Stimulated activated naive B cell treated with anti-CD40 and anti-IgM and Interleukin-4, amounts not matched to agents 10 μg/mL and 1 μg/mL and 100 μg/mL, for 72 hours (primary cell): Measurements from ENCODE around the gene B3GAT1.

ENCODE experiments used
- ATAC-seq, 2 donors: fragments of 150-1000 bp; cut with Tn5 transposase; replicated peaks; 2 replicates each; pipeline ENCODE4 v1.10.0; 2021; ENCODE audit warnings: moderate library complexity in 1 of 2
- DNase-seq: peaks from one replicate; pipeline ENCODE4 v3.0.0; 2021
- H3K27ac Mint-ChIP-seq: one replicate; pipeline ENCODE4 v1.8.0; 2022; ENCODE audit warnings: mild to moderate bottlenecking, mixed read lengths
- H3K27me3 Mint-ChIP-seq, 2 donors: one replicate each; pipeline ENCODE4 v1.8.0; 2022; ENCODE audit warnings: mixed read lengths in 2 of 2
- H3K36me3 Mint-ChIP-seq, 2 donors: one replicate each; pipeline ENCODE4 v1.8.0; 2022; ENCODE audit warnings: mixed read lengths in 2 of 2, mild to moderate bottlenecking in 1 of 2
- H3K4me1 Mint-ChIP-seq, 2 donors: one replicate each; pipeline ENCODE4 v1.8.0; 2022; ENCODE audit warnings: mixed read lengths in 2 of 2, mild to moderate bottlenecking in 1 of 2
- H3K4me3 Mint-ChIP-seq, 2 donors: one replicate each; pipeline ENCODE4 v1.8.0; 2022; ENCODE audit warnings: mild to moderate bottlenecking in 2 of 2, mixed read lengths in 2 of 2, moderate library complexity in 1 of 2
- H3K9me3 Mint-ChIP-seq, 2 donors: one replicate each; pipeline ENCODE4 v1.8.0; 2022; ENCODE audit warnings: mixed read lengths in 2 of 2, mild to moderate bottlenecking in 1 of 2

Gene B3GAT1

DNA sequence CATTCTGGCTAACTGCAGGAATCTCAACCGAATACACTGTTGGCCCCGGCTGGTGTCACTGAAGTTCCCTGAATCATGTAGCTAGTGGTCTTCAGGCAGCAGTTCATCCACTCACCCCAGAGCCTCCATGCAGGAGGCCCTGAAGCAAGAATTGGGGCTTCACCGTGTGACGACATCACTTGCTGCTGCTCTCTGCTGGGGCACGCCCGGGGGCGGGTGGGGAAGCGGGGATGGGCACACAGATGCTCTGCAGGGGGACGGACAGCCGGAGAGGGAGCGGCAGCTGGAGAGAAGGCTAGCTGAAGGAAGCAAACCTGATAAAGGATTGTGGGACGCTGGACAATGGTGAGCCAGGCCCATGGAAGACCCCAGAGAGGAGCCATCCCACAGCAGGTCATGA lies 17.0 kb downstream of the B3GAT1 start:
- no peak overlapping the region for H3K27ac Mint-ChIP-seq
- H3K36me3 Mint-ChIP-seq = no peaks in the 10 kb centered on the region

DNA sequence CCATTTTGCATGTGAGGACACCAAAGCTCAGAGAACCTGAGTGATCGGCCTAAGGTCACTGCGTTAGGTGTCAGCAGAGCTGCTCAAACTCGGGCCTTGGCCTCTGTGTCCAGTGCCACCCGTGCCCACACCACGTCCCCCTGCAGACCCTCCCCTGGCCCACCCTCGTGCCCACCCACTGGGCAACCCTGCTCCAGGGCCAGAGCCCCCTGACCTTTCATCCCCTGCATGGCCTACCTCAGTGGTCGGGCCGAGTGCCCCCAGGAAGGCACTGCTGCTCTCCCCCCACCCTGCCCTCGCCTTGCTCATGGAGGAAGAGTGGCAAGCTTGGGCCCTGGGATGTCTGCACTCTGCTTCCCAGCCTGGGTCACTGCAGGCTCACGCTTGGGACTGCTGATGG lies 17.7 kb downstream of the B3GAT1 start:
- H3K27ac Mint-ChIP-seq = peak overlapping the region; percentile 42
- no peaks in the 10 kb centered on the region for H3K36me3 Mint-ChIP-seq
- no peak overlapping the region for H3K4me3 Mint-ChIP-seq
- no peak for ATAC-seq
- H3K9me3 Mint-ChIP-seq = no peaks in the 10 kb centered on the region
- no peak for DNase-seq
- no peaks in the 10 kb centered on the region for H3K4me1 Mint-ChIP-seq
- peaks cover 9 to 15% of the 10 kb centered on the region in 2 donors for H3K27me3 Mint-ChIP-seq

More for the DNA sequence above, 17.0 kb downstream of the B3GAT1 start:
- H3K4me1 Mint-ChIP-seq = no peaks in the 10 kb centered on the region
- H3K9me3 Mint-ChIP-seq = no peaks in the 10 kb centered on the region
- no peak overlapping the region for H3K4me3 Mint-ChIP-seq
- DNase-seq (no peak), ATAC-seq (no peak)
- H3K27me3 Mint-ChIP-seq = peaks cover 9 to 16% of the 10 kb centered on the region in 2 donors

DNA sequence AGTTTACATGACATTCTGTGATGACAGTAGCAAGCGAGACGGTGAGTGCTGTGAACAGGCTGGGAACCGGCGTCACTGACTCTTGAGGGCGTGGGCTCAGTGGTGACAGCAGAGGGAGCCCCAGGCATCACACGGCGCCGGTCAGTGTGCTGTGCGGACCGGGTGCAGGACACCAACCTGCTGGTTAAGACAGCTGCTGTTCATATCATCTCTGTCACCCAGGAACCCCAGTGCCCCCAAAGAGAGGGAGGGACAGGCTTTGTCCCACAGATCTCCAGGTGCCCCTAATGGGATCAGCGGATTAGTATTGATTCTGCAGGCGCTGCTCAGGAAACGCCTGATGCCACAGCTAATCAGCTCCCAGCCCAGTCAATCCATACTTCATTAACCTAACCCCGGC lies 18.4 kb downstream of the B3GAT1 start:
- H3K27me3 Mint-ChIP-seq = peaks cover 9% of the 10 kb centered on the region in 2 donors
- no peak for ATAC-seq
- H3K27ac Mint-ChIP-seq = no peak overlapping the region

DNA sequence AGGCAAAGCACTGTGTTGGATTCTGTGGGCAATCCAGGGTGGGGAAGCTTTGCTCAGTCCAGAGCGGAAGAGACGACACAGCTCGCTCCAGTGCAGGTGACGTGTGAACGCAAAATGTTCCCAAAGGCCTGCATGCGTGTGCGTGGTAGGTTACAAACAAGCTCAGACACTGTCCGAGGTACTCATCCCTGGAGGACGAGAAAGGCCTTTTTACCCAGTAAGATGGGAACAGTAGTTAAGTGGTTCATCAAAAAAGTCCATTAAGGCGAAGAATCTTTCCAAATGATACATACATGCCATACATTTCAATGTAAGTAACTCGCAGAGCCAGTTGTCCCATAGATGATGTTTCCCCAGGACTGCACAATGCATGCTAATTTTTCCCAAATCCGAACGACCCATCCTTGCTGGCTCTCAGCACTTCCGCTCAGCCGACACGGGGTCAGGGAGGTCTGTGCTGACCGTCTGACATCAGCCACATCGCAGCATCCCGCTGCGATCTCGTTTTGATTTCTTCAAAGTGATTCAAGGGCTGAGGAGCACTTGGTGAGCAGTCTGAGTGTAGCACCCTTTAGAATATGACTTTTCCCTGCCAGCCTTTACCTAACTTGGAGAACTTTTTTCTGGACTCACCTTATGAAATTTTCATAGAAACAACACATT lies 19.0 kb downstream of the B3GAT1 start:
- DNase-seq (no peak), ATAC-seq (no peak)
- H3K27me3 Mint-ChIP-seq = peaks cover 8 to 9% of the 10 kb centered on the region in 2 donors
- no peak overlapping the region for H3K4me3 Mint-ChIP-seq
- H3K9me3 Mint-ChIP-seq = no peaks in the 10 kb centered on the region
- H3K4me1 Mint-ChIP-seq = no peaks in the 10 kb centered on the region
- no peaks in the 10 kb centered on the region for H3K36me3 Mint-ChIP-seq
- H3K27ac Mint-ChIP-seq = no peak overlapping the region

More for the DNA sequence above, 18.4 kb downstream of the B3GAT1 start:
- H3K4me3 Mint-ChIP-seq = no peak overlapping the region
- H3K9me3 Mint-ChIP-seq = no peaks in the 10 kb centered on the region
- H3K36me3 Mint-ChIP-seq = no peaks in the 10 kb centered on the region
- H3K4me1 Mint-ChIP-seq = no peaks in the 10 kb centered on the region
- no peak for DNase-seq

DNA sequence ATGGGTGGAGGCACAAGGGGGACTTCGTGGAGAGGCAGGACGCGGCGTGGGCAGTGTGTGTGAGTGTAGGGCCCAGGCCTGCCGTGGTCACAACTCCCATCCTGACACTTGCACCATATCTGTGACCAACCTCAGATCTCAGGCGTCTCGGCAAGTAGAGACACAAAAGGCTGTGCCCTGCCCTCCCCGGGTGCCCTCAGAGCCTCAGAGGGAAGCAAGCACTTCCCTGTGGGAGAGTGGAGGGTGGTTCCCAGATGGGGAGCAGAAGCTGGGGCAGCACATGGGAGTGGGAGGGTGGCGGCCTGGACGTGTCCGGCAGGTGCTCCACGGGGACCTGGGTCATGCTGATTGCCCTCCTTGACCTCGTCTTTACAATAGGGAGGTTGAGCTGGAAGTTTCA lies 20.4 kb downstream of the B3GAT1 start:
- H3K36me3 Mint-ChIP-seq = no peaks in the 10 kb centered on the region
- no peaks in the 10 kb centered on the region for H3K9me3 Mint-ChIP-seq
- no peak overlapping the region for H3K27ac Mint-ChIP-seq
- ATAC-seq = no peak
- DNase-seq = no peak
- no peak overlapping the region for H3K4me3 Mint-ChIP-seq
- peaks cover 12 to 18% of the 10 kb centered on the region in 2 donors for H3K27me3 Mint-ChIP-seq
- peaks cover 3 to 5% of the 10 kb centered on the region in 2 donors for H3K4me1 Mint-ChIP-seq

DNA sequence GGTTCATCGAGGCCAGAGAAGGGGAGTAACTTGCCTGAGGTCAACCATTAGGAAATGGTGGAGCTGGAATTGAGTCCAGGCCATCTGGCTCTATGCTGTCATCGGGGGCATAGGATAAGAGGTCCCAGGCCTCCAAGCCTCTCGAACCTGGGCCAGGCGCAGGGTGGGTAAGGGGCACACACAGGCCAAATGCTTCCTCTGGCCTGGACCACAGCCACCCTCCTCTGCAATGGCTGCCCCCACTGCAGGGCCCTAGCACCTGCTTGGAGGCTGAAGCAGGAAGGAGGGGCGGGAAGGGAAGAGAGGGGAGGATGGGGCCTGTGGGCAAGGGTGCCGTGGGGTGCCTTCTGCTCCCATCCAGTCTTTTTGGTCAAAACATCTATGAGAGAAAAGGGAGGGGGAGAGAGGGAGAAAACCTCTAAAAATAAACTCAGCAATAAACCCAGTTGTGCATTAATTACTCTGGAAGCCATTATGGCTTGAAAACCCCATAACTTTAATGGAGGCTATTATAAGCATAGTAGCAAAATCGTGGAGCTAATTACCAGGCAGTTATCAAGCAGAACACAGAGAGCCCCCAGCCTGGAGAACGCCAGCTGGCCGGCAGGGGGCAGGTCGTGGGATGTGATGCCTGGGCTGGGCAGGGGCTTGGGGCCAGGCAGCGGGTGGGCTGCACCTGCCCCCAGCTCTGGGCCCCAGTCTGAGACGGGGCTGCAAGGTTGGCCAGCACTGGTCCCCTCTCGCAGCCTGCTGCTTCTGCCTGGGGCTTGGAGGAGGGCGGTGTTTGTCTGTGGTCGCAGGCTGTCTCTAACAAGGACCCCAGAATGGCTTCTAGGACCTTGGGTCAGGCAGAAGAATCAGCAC lies 21.1 kb downstream of the B3GAT1 start:
- Mint-ChIP-seq H3K4me3 (no peak overlapping the region), H3K36me3 (no peaks in the 10 kb centered on the region), H3K27me3 (peaks cover 14 to 19% of the 10 kb centered on the region in 2 donors), H3K27ac (no peak overlapping the region), H3K4me1 (peaks cover 3 to 5% of the 10 kb centered on the region in 2 donors), H3K9me3 (no peaks in the 10 kb centered on the region)
- DNase-seq (no peak), ATAC-seq (no peak)

DNA sequence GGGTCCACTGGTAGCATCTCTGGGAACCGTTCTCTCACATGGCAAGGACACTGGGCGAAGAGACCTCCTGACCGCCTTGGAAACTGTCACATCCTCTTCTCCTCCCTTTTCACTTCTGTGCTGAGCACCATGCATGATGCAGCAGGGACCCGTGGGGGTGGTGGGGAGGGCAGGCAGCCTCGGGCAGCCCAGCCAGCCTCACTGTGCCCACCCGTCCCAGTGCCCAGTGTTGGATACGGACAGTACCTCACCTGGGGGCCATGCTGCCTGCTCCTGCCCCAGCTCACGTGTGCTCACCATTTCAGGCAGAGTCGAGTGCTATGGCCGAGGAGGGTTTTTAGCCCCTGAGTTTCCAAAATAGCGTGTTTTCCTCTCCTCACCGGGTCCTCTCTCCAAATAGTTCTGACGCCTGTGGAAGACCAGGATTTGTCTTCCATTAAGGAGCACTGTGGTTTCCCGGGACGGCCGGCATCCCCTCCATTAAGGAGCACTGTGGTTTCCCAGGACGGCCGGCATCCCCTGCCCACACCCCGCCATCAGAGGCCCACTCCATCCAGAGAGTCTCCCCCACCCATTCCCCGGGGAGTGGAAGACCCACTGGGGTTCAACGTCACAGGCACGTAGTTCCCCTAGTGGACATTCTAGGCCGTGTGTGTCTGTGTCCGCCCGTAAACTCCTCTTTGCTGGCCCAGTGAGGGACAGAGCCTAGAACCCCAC lies 22.4 kb downstream of the B3GAT1 start:
- H3K4me3 Mint-ChIP-seq = no peak overlapping the region
- H3K27ac Mint-ChIP-seq = no peak overlapping the region
- no peaks in the 10 kb centered on the region for H3K9me3 Mint-ChIP-seq
- H3K36me3 Mint-ChIP-seq = no peaks in the 10 kb centered on the region
- peaks cover 14 to 19% of the 10 kb centered on the region in 2 donors for H3K27me3 Mint-ChIP-seq
- DNase-seq (no peak), ATAC-seq (no peak)
- peaks cover 3 to 5% of the 10 kb centered on the region in 2 donors for H3K4me1 Mint-ChIP-seq

DNA sequence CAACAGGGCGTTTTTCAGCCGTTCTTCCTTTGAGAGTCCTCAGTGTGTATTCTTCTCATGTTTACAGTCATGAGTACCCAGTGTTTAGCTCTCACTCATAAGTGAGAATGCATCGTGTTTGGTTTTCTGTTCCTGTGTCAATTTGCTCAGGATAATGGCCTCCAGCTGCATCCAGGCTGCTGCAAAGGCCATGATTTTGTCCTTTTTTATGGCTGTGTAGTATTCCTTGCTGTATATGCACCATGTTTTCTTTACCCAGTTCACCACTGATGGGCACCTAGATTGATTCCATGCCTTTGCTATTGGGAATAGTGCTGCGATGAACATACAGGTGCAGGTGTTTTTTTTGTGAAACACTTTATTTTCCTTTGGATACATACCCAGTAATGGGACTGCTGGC lies 23.5 kb downstream of the B3GAT1 start:
- no peak for ATAC-seq
- H3K27ac Mint-ChIP-seq = no peak overlapping the region
- peaks cover 3 to 5% of the 10 kb centered on the region in 2 donors for H3K4me1 Mint-ChIP-seq
- no peak overlapping the region for H3K4me3 Mint-ChIP-seq
- no peaks in the 10 kb centered on the region for H3K36me3 Mint-ChIP-seq
- DNase-seq = no peak
- H3K9me3 Mint-ChIP-seq = no peaks in the 10 kb centered on the region
- peaks cover 14 to 19% of the 10 kb centered on the region in 2 donors for H3K27me3 Mint-ChIP-seq

DNA sequence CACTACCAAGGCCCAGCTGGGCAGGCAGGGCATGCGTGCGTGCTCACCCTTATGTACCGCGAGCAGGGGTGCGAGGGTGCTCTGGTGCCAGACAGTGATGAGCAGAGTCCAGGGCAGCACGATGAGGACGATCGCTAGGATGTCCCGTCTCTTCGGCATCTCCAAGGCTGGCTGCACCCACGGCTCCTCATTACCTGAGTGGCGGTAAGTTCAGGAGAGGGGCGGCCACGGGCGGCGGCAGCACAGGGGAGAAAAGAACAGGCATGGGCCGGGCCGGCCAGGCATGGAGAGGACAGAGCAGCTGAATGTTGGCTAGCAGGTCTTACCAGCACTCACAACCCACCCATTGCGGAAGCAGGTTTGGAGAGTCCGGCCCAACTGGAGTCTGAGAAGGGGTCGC lies 24.5 kb downstream of the B3GAT1 start:
- DNase-seq (no peak), ATAC-seq (no peak)
- H3K27ac Mint-ChIP-seq = no peak overlapping the region
- peaks cover 14 to 15% of the 10 kb centered on the region in 2 donors for H3K27me3 Mint-ChIP-seq
- no peaks in the 10 kb centered on the region for H3K36me3 Mint-ChIP-seq
- no peaks in the 10 kb centered on the region for H3K9me3 Mint-ChIP-seq
- peaks cover 3 to 5% of the 10 kb centered on the region in 2 donors for H3K4me1 Mint-ChIP-seq
- no peak overlapping the region for H3K4me3 Mint-ChIP-seq

DNA sequence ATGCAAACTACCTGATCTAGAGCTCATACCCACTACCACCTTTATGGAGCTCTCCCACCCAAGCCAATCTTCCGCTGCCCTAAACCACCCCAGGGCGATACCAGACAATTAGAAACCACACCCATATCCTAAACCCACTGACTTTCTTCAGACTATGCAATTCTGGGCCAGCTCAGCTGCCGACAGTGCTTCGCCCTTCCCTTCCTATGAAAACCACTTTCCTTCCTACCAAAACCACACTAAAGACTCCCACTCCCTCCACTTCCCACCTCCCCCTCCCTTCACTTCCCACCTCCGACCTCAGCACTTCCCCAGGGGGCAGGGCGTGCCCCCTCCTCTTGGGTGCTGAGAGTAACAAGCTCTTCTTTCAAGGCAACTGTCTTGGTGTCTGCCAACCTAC lies 25.1 kb downstream of the B3GAT1 start:
- Mint-ChIP-seq H3K27me3 (peaks cover 14 to 15% of the 10 kb centered on the region in 2 donors), H3K4me1 (peaks cover 3 to 5% of the 10 kb centered on the region in 2 donors), H3K36me3 (no peaks in the 10 kb centered on the region), H3K4me3 (no peak overlapping the region), H3K27ac (no peak overlapping the region), H3K9me3 (no peaks in the 10 kb centered on the region)
- ATAC-seq = no peak
- DNase-seq = no peak

DNA sequence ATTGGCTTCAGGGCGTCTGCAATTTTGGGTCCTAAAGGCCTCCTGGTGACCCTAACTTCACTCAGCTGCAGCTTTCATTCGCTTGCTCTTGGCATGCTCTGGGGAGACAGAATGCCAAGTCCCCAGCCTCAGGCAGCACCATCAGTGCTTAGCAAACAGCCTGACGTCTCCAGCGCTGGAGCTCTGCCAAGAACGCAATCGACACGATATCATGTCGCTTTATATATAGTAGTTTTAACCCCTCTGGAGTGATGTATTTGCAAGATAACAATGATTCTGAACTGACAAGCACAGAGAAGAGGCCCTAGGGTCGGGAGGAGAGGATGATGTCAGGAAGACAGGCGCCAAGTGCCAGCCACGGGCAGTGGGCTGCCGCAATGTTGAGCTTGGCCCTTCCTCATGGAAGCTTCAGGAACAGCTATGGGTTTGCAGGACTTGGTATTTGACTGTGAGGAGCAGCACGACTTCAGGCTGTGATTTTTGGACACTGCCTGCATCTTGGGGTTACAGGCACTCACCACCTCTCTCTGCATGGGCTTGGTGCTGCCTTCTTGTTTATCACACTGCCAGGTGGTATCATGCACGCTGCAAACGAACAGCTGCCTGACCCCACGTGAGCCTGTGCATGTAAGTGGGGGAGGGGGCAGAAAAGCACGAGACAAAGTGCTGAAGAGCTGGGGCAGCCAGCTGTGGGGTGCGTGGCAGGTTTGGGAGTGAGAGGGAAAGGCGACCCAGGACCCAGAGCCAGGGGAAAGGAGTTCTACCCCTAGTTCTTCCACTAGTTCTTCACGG lies 26.1 kb downstream of the B3GAT1 start:
- H3K4me1 Mint-ChIP-seq = peaks cover 3 to 5% of the 10 kb centered on the region in 2 donors
- DNase-seq (no peak), ATAC-seq (no peak)
- no peaks in the 10 kb centered on the region for H3K9me3 Mint-ChIP-seq
- H3K36me3 Mint-ChIP-seq = no peaks in the 10 kb centered on the region
- no peak overlapping the region for H3K27ac Mint-ChIP-seq
- H3K27me3 Mint-ChIP-seq = peaks cover 10 to 14% of the 10 kb centered on the region in 2 donors
- H3K4me3 Mint-ChIP-seq = no peak overlapping the region

DNA sequence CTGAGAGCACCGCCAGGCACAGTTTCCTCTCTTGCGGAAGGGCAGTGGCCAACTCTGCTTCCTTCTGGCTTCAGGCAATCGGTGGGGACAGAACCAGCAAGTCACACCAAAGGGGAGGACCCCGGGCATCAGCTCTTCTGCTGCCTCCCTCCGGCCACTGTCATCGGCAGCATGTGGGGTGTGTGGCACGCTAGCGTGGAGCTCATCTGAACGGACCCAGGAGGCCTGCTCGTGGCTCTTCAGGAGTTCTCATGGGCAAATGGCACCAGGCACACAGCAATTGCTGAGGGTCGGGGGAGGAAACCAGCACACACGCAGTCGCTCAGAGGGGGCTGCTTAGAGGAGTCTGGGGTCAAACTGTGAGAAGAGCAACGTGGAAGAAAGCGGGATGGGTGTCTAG lies 26.9 kb downstream of the B3GAT1 start:
- no peaks in the 10 kb centered on the region for H3K9me3 Mint-ChIP-seq
- DNase-seq (no peak), ATAC-seq (no peak)
- H3K27ac Mint-ChIP-seq = no peak overlapping the region
- no peaks in the 10 kb centered on the region for H3K36me3 Mint-ChIP-seq
- peaks cover 3 to 5% of the 10 kb centered on the region in 2 donors for H3K4me1 Mint-ChIP-seq
- peaks cover 10 to 20% of the 10 kb centered on the region in 2 donors for H3K27me3 Mint-ChIP-seq
- no peak overlapping the region for H3K4me3 Mint-ChIP-seq

DNA sequence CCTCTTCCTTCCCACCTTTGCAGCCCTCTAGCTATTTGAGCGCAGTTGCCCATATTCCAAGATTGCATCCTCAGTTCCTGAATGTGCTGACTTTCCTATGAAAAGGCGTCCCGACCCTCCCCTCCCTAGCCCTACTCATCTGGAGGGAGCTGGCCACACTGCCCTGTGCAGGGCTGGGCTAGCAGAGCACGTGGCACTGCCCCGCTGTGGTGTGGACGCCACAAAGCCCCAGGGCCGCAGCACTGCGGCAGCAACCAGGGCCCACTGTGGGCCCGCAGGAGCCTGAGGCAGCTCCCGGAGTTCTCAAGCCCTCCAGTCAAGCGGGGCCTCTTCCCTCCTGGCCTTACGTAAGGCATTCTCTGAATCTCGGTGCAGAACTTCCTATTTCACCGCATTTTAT lies 27.6 kb downstream of the B3GAT1 start:
- Mint-ChIP-seq H3K4me3 (no peak overlapping the region), H3K36me3 (no peaks in the 10 kb centered on the region), H3K27ac (no peak overlapping the region), H3K9me3 (no peaks in the 10 kb centered on the region), H3K4me1 (peaks cover 3 to 5% of the 10 kb centered on the region in 2 donors), H3K27me3 (peaks cover 10 to 20% of the 10 kb centered on the region in 2 donors)
- ATAC-seq (no peak), DNase-seq (no peak)
